Measurements from ENCODE around the gene LACTB.

DNA sequence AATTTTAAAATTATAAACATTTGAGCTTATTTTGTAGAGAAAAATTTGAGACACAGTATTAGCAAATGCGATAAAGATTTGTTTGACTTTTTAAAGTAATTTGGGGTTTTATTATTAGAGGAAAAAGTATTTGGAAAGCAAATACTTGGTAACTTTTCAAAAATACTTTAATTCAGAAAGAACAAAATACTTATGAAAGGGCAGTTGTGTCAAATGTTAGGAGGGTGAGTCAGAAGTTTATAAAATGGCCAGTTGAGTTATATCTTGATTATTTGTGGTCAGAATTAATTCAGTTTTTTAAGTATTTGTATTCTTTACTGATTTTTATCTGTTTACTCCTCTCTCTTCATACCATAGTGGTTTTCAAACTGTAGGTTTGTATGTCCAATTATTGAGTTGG lies 12.1 kb downstream of the LACTB start:
- TF ChIP-seq, protein P1, sequence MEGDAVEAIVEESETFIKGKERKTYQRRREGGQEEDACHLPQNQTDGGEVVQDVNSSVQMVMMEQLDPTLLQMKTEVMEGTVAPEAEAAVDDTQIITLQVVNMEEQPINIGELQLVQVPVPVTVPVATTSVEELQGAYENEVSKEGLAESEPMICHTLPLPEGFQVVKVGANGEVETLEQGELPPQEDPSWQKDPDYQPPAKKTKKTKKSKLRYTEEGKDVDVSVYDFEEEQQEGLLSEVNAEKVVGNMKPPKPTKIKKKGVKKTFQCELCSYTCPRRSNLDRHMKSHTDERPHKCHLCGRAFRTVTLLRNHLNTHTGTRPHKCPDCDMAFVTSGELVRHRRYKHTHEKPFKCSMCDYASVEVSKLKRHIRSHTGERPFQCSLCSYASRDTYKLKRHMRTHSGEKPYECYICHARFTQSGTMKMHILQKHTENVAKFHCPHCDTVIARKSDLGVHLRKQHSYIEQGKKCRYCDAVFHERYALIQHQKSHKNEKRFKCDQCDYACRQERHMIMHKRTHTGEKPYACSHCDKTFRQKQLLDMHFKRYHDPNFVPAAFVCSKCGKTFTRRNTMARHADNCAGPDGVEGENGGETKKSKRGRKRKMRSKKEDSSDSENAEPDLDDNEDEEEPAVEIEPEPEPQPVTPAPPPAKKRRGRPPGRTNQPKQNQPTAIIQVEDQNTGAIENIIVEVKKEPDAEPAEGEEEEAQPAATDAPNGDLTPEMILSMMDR (IDR thresholded peaks at IDR 0.05 in 4 of 5, conservative IDR thresholded peaks at IDR 0.05 in 1 of 5): no peak
- TF ChIP-seq POLR2A (IDR thresholded peaks at IDR 0.05): no peak
